K562 (cell line): ENCODE results near the gene SLC16A9. TPM values are rescaled to one million over a fixed set of nuclear protein-coding genes. Genes with fewer than 3 reads are reported as not detected.

Source experiments
- ATAC-seq: fragments of 200-7000 bp; cut with Tn5 transposase; 3 replicates; pipeline ENCODE4 v1.9.1; 2020; ENCODE audit warnings: moderate library complexity
- BruUV-seq: library from RNA; stranded (reverse); fragments of 400-500 nt; replicated peaks from 2 replicates; lab custom pipeline; 2021; lab: Mats Ljungman, UMichigan
- CTCF ChIA-PET: fragments of 300-600 bp; formaldehyde crosslinking; extraction: SDS; loops from one replicate; lab custom pipeline; 2021; ENCODE audit warnings: low intra/inter-chr PET ratio; lab: Yijun Ruan, JAX
- POLR2A ChIA-PET: fragments of 300-600, 350-650 bp; sonication (Branson Sonifier 250); formaldehyde crosslinking; extraction: SDS; loops from one replicate; lab custom pipeline; 2021; ENCODE audit warnings: antibody characterized with exemption, inconsistent platforms; lab: Yijun Ruan, JAX
- DNase-seq, 4 experiments: peaks; one replicate each; pipeline versions ENCODE4 v3.0.0 to v3.0.0-alpha.2; 2011 to 2018; ENCODE audit warnings: low spot score in 3 of 4, mixed read lengths in 3 of 4; ENCODE audit errors: extremely low read depth in 1 of 4
- FAIRE-seq: peaks from 2 replicates; lab custom pipeline; 2011; peaks lifted over from hg19 to GRCh38; lab: Jason Lieb, UNC
- H2AFZ ChIP-seq: 2 replicates; pipeline ENCODE4 v1.6.0; 2011; ENCODE audit warnings: low read depth, low read length, control low read depth, inconsistent platforms
- H3K27ac ChIP-seq: fragments of 200-600 bp; 3 replicates; pipeline ENCODE4 v1.8.0; 2011; ENCODE audit warnings: low read depth, mild to moderate bottlenecking, control low read depth, inconsistent platforms, low read length, moderate library complexity, mixed read lengths; ENCODE audit errors: extremely low read depth
- H3K27me3 ChIP-seq, 2 experiments: fragments of 300-600 bp in 1 of 2; 2 replicates in 1 of 2; 3 replicates in 1 of 2; pipeline versions ENCODE4 v1.6.0 to v1.8.0; 2011; ENCODE audit warnings: inconsistent platforms in 2 of 2, low read length in 2 of 2, mild to moderate bottlenecking in 1 of 2, mixed read lengths in 1 of 2, moderate library complexity in 1 of 2; ENCODE audit not compliant: control insufficient read depth in 2 of 2, insufficient read depth in 2 of 2
- H3K36me3 ChIP-seq: fragments of 300-600 bp; 3 replicates; pipeline ENCODE4 v1.8.0; 2011; ENCODE audit warnings: mild to moderate bottlenecking, low read length, inconsistent platforms; ENCODE audit not compliant: control insufficient read depth, insufficient read depth
- H3K4me1 ChIP-seq, 2 experiments: fragments of 200-600 bp in 1 of 2; replicated peaks in 1 of 2; 2 replicates in 1 of 2; 3 replicates in 1 of 2; pipeline versions ENCODE4 v1.5.1 to v1.8.0; 2011; ENCODE audit warnings: inconsistent platforms in 2 of 2, low read length in 2 of 2, mild to moderate bottlenecking in 1 of 2, mixed read lengths in 1 of 2, moderate library complexity in 1 of 2; ENCODE audit not compliant: control insufficient read depth in 2 of 2, insufficient read depth in 2 of 2
- H3K4me2 ChIP-seq: 2 replicates; pipeline ENCODE4 v1.6.1; 2011; ENCODE audit warnings: low read length, control low read depth, inconsistent platforms, mixed read lengths; ENCODE audit not compliant: insufficient read depth
- H3K4me3 ChIP-seq: fragments of 200-600 bp; sonication (generic), shearing (Covaris generic); 2 replicates; pipeline ENCODE4 v1.5.1; 2016; ENCODE audit warnings: control low read depth, inconsistent platforms
- H3K79me2 ChIP-seq: fragments of 200-600 bp; 3 replicates; pipeline ENCODE4 v1.8.0; 2011; ENCODE audit warnings: low read length, inconsistent platforms; ENCODE audit not compliant: control insufficient read depth, insufficient read depth
- H3K9ac ChIP-seq, 2 experiments: 2 replicates each; pipeline versions ENCODE4 v1.6.0 to v1.6.1; 2011; ENCODE audit warnings: low read depth in 2 of 2, low read length in 2 of 2, control low read depth in 1 of 2, inconsistent platforms in 1 of 2, mild to moderate bottlenecking in 1 of 2, mixed read lengths in 1 of 2; ENCODE audit not compliant: insufficient read depth in 1 of 2
- H3K9me1 ChIP-seq: one replicate; pipeline ENCODE4 v1.6.0; 2011; ENCODE audit warnings: inconsistent platforms, mild to moderate bottlenecking, low read length, moderate library complexity; ENCODE audit not compliant: control insufficient read depth, insufficient read depth
- H3K9me3 ChIP-seq: replicated peaks from 2 replicates; pipeline ENCODE4 v1.5.1; 2011; ENCODE audit warnings: low read depth, low read length, inconsistent platforms; ENCODE audit not compliant: control insufficient read depth, insufficient read depth
- H4K20me1 ChIP-seq: replicated peaks from 2 replicates; pipeline ENCODE4 v1.6.1; 2011; ENCODE audit warnings: low read length, inconsistent platforms, mixed read lengths; ENCODE audit not compliant: control insufficient read depth, insufficient read depth
- ERF ChIP-seq: fragments of 450-650 bp; formaldehyde crosslinking; IDR thresholded peaks from 2 replicates; pipeline ENCODE4 v1.4.0; 2020; ENCODE audit warnings: mild to moderate bottlenecking, mixed read lengths
- GMEB1 ChIP-seq: fragments of 250-450 bp; sonication (Bioruptor Pico); IDR thresholded peaks from 2 replicates; pipeline ENCODE4 v1.4.0; 2020; ENCODE audit warnings: mild to moderate bottlenecking
- NR2F6 ChIP-seq: fragments of 450-650 bp; formaldehyde crosslinking; IDR thresholded peaks from 2 replicates; pipeline ENCODE4 v1.4.0; 2020; ENCODE audit warnings: mild to moderate bottlenecking
- SMAD3 ChIP-seq: fragments of 450-650 bp; formaldehyde crosslinking; conservative IDR thresholded peaks from 2 replicates; pipeline ENCODE4 v1.4.0; 2020; ENCODE audit warnings: mild to moderate bottlenecking
- TAL1 ChIP-seq: fragments of 450-650 bp; IDR thresholded peaks from 2 replicates; pipeline ENCODE4 v1.6.1; 2016; ENCODE audit warnings: mild to moderate bottlenecking
- TCF7L2 ChIP-seq: fragments of 150-350 bp; IDR thresholded peaks from 2 replicates; pipeline ENCODE4 v1.6.1; 2016; ENCODE audit warnings: low read depth, mild to moderate bottlenecking, low read length, moderate library complexity
- USF2 ChIP-seq: sonication (generic); formaldehyde crosslinking; IDR thresholded peaks from 2 replicates; pipeline ENCODE4 v1.5.0; 2020; ENCODE audit warnings: missing genetic modification reagents
- ZNF24 ChIP-seq: fragments of 450-650 bp; IDR thresholded peaks from 2 replicates; pipeline ENCODE4 v1.6.1; 2016
- ZNF407 ChIP-seq: fragments of 450-650 bp; IDR thresholded peaks from 2 replicates; pipeline ENCODE4 v1.6.1; 2016; ENCODE audit warnings: low read depth
- ZNF436 ChIP-seq: fragments of 250-450, 450-650 bp; sonication (Bioruptor Pico); formaldehyde crosslinking; IDR thresholded peaks from 2 replicates; pipeline ENCODE4 v1.7.0; 2020; ENCODE audit warnings: mild to moderate bottlenecking
- WGBS: fragments of 100-300 bp; shearing (Covaris generic); methylation state at CpG from one replicate; pipeline ENCODE4 v1.1.6; 2016; ENCODE audit warnings: low coverage, mixed read lengths; ENCODE audit not compliant: insufficient coverage; ENCODE audit errors: missing lambda C conversion rate; 5-methylcytosine and 5-hydroxymethylcytosine counted together
- in situ Hi-C: fragments of 300-500 bp; cut with MboI; formaldehyde crosslinking; loops from 4 replicates; pipeline ENCODE4 v1.15.0; 2018; ENCODE audit warnings: inconsistent platforms, mixed read lengths
- intact Hi-C: fragments of 100-400 bp; cut with micrococcal nuclease; formaldehyde crosslinking; loops from 2 replicates; pipeline ENCODE4 v1.14.2; 2022
- polyA plus RNA-seq, 8 experiments: library from polyadenylated mRNA; depleted of rRNA in 4 of 8; stranded (reverse) in 5 of 8; unstranded in 3 of 8; fragments of >200 nt; fragmentation: Nextera tagmentation in 2 of 8; fragmentation: Illumina TruSeq in 1 of 8; extraction: Ambion mirVana in 2 of 8; extraction: Trizol in 1 of 8; gene quantifications; 2 replicates each; pipeline versions ENCODE4 v1.2.1 to v1.2.3, GENCODE V29; 2011 to 2014; ENCODE audit warnings: inconsistent platforms in 1 of 8, missing spikeins in 1 of 8
- total RNA-seq, 7 experiments: library from RNA; depleted of rRNA in 6 of 7; stranded (reverse); fragments of >200 nt in 6 of 7; fragmentation: Illumina TruSeq in 2 of 7; extraction: Trizol in 2 of 7; gene quantifications; 2 replicates each; pipeline versions ENCODE4 v1.2.1 to v1.2.3, GENCODE V29; 2011 to 2021; ENCODE audit warnings: low replicate concordance in 1 of 7

The SLC16A9 gene
- total and polyA plus RNA-seq, 9 of the 15 experiments (the other 6 are each of a cell fraction or from before 2014, with no cell fraction given): 0.90 to 6.4 (median 2.1) TPM

DNA sequence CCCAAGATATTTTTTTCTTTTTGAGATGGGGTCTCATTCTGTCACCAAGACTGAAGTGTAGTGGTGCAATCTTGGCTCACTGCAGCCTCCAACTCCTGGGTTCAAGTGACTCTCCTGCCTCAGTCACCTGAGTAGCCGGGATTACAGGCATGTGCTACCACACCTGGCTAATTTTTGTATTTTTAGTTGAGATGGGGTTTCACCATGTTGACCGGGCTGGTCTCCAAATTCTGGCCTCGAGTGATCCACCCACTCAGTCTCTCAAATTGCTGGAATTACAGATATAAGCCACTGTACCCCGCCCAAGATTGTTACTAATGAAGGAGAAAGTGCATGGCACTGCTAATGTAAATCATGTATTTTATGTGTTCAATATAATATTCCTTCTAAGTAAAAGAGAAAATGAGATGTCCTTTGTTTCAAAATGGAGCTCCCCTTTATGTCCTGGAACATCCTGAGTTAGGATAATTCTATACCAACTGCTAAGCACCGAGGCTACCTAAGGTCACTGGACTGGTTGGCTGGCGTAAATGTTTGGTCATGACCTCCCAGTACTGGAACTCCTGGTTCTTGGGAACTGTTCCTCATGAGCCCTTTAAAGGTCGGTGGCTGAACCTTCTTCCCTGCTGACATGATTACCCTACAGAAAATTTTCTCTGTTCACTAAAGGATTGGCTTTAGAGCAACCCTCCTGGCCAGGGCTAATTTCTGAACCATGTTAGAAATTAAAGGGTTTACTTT, 59.9 kb downstream of the SLC16A9 start:
- peaks cover 2% of the 10 kb centered on the region; the same call in 1 of the 2 replicates for H3K9me3 ChIP-seq
- H3K27me3 ChIP-seq: no peaks in the 10 kb centered on the region
- intact Hi-C loops: no loop called here
- FAIRE-seq (no peak), DNase-seq (no peak), ATAC-seq (no peak)
- CTCF ChIA-PET: no interaction called here
- WGBS: 6% methylated on average over 7 of the region's 7 CpGs
- no peaks in the 10 kb centered on the region for H3K4me1 ChIP-seq
- H3K4me2 ChIP-seq: no peak overlapping the region
- no peaks in the 10 kb centered on the region for H3K9me1 ChIP-seq
- no peak overlapping the region for H3K27ac ChIP-seq
- no peak overlapping the region for H2AFZ ChIP-seq
- no peaks in the 10 kb centered on the region for H3K79me2 ChIP-seq
- H3K36me3 ChIP-seq: no peaks in the 10 kb centered on the region
- in situ Hi-C loops: loop anchor here (25.0 kb wide), 1 partner anchor 788 kb away; no protein-coding TSS in a partner anchor
- no peaks in the 10 kb centered on the region for H4K20me1 ChIP-seq
- H3K9ac ChIP-seq: no peak overlapping the region
- H3K4me3 ChIP-seq: no peak overlapping the region
- BruUV-seq: no TSS peak
- POLR2A ChIA-PET: no interaction called here
- TF ChIP-seq TCF7L2: no peak
- no peak for TF ChIP-seq ZNF407
- TF ChIP-seq ZNF436: no peak
- TF ChIP-seq TAL1: no peak
- no peak for TF ChIP-seq ERF (CRISPR knock-in tag)
- no peak for TF ChIP-seq NR2F6 (CRISPR knock-in tag)
- TF ChIP-seq SMAD3 (CRISPR knock-in tag): no peak
- no peak for TF ChIP-seq ZNF24
- no peak for TF ChIP-seq GMEB1 (CRISPR knock-in tag)
- no peak for TF ChIP-seq USF2 (CRISPR knock-in tag)
